Liver (tissue), 9 donors: ENCODE results near the gene FAM216B. TPM values are rescaled to one million over a fixed set of nuclear protein-coding genes. Genes with fewer than 3 reads are reported as not detected.

Experiments used
- DNase-seq: peaks from one replicate; pipeline ENCODE4 v3.0.0-alpha.2; 2017; ENCODE audit warnings: low spot score
- H3K27ac ChIP-seq, 2 donors: one replicate each; pipeline ENCODE4 v1.7.0; 2013; ENCODE audit warnings: inconsistent platforms in 2 of 2, low read length in 2 of 2, control low read depth in 1 of 2, low read depth in 1 of 2, mild to moderate bottlenecking in 1 of 2
- H3K27me3 ChIP-seq, 4 donors: one replicate each; pipeline versions ENCODE4 v1.6.1 to v1.7.0; 2013; ENCODE audit warnings: low read length in 3 of 4, inconsistent platforms in 1 of 4, mild to moderate bottlenecking in 1 of 4, moderate library complexity in 1 of 4; ENCODE audit not compliant: control insufficient read depth in 4 of 4, insufficient read depth in 4 of 4
- H3K36me3 ChIP-seq, 4 donors: one replicate each; pipeline versions ENCODE4 v1.6.1 to v1.7.0; 2013; ENCODE audit warnings: low read length in 3 of 4, mild to moderate bottlenecking in 3 of 4, low read depth in 1 of 4, moderate library complexity in 1 of 4; ENCODE audit not compliant: control insufficient read depth in 4 of 4, insufficient read depth in 3 of 4
- H3K4me1 ChIP-seq, 4 donors: one replicate each; pipeline versions ENCODE4 v1.6.1 to v1.7.0; 2013; ENCODE audit warnings: low read length in 3 of 4, mild to moderate bottlenecking in 3 of 4, moderate library complexity in 1 of 4; ENCODE audit not compliant: control insufficient read depth in 4 of 4, insufficient read depth in 4 of 4
- H3K4me3 ChIP-seq, 3 donors: one replicate each; pipeline versions ENCODE4 v1.6.1 to v1.7.0; 2013; ENCODE audit warnings: low read length in 3 of 3, control low read depth in 1 of 3, low read depth in 1 of 3, mild to moderate bottlenecking in 1 of 3
- H3K9ac ChIP-seq, 2 donors: one replicate each; pipeline ENCODE4 v1.7.0; 2013; ENCODE audit warnings: low read length in 2 of 2, mild to moderate bottlenecking in 2 of 2, moderate library complexity in 2 of 2, control low read depth in 1 of 2, low read depth in 1 of 2
- H3K9me3 ChIP-seq, 4 donors: one replicate each; pipeline versions ENCODE4 v1.6.1 to v1.7.0; 2013; ENCODE audit warnings: low read length in 3 of 4; ENCODE audit not compliant: control insufficient read depth in 4 of 4
- EGR1 ChIP-seq, 2 donors: IDR thresholded peaks; 2 replicates each; pipeline ENCODE4 v1.6.1; 2016 to 2018; ENCODE audit warnings: antibody characterized with exemption in 2 of 2, low read depth in 2 of 2
- FOXA1 ChIP-seq: IDR thresholded peaks from 2 replicates; pipeline ENCODE4 v1.6.1; 2016; ENCODE audit warnings: antibody characterized with exemption
- FOXA2 ChIP-seq: IDR thresholded peaks from 2 replicates; pipeline ENCODE4 v1.6.1; 2016; ENCODE audit warnings: antibody characterized with exemption
- GABPA ChIP-seq, 2 donors: IDR thresholded peaks in 1 of 2; conservative IDR thresholded peaks in 1 of 2; 2 replicates each; pipeline ENCODE4 v1.6.1; 2016; ENCODE audit warnings: antibody characterized with exemption in 2 of 2, mild to moderate bottlenecking in 1 of 2, moderate library complexity in 1 of 2
- HNF4A ChIP-seq, 2 donors: conservative IDR thresholded peaks; 2 replicates each; pipeline ENCODE4 v1.6.1; 2016; ENCODE audit warnings: antibody characterized with exemption in 2 of 2, mild to moderate bottlenecking in 2 of 2
- HNF4G ChIP-seq: IDR thresholded peaks from 2 replicates; pipeline ENCODE4 v1.6.1; 2016; ENCODE audit warnings: antibody characterized with exemption
- JUND ChIP-seq, 2 donors: IDR thresholded peaks; 2 replicates each; pipeline ENCODE4 v1.6.1; 2016; ENCODE audit warnings: antibody characterized with exemption in 2 of 2
- NR2F2 ChIP-seq: IDR thresholded peaks from 2 replicates; pipeline ENCODE4 v1.6.1; 2016; ENCODE audit warnings: antibody characterized with exemption
- RAD21 ChIP-seq, 2 donors: IDR thresholded peaks; 2 replicates each; pipeline ENCODE4 v1.6.1; 2016; ENCODE audit warnings: antibody characterized with exemption in 2 of 2, mild to moderate bottlenecking in 2 of 2
- RXRA ChIP-seq, 2 donors: IDR thresholded peaks; 2 replicates each; pipeline ENCODE4 v1.6.1; 2017 to 2018; ENCODE audit warnings: antibody characterized with exemption in 2 of 2, mild to moderate bottlenecking in 1 of 2
- SP1 ChIP-seq: IDR thresholded peaks from 2 replicates; pipeline ENCODE4 v1.6.1; 2018; ENCODE audit warnings: antibody characterized with exemption, mild to moderate bottlenecking
- TAF1 ChIP-seq: conservative IDR thresholded peaks from 2 replicates; pipeline ENCODE4 v1.6.1; 2016; ENCODE audit warnings: antibody characterized with exemption, mild to moderate bottlenecking
- YY1 ChIP-seq: IDR thresholded peaks from 2 replicates; pipeline ENCODE4 v1.6.1; 2016; ENCODE audit warnings: antibody characterized with exemption, mild to moderate bottlenecking
- WGBS: extraction: QIAGEN DNeasy Blood & Tissue Kit; methylation state at CpG from one replicate; pipeline ENCODE4 v1.1.7; 2013; 5-methylcytosine and 5-hydroxymethylcytosine counted together
- polyA plus RNA-seq, 2 donors: library from polyadenylated mRNA; stranded (reverse) in 1 of 2; unstranded in 1 of 2; fragments of 200-250 nt in 1 of 2; fragments of >200 nt in 1 of 2; fragmentation: Nextera tagmentation in 1 of 2; extraction: Ambion mirVana in 1 of 2; gene quantifications; one replicate each; pipeline versions ENCODE4 v1.2.1 to v1.2.3, GENCODE V29; 2013 to 2015
- total RNA-seq, 2 donors: library from RNA; depleted of rRNA; stranded (reverse); fragments of >200 nt; gene quantifications; one replicate each; pipeline ENCODE4 v1.2.3, GENCODE V29; 2014
- TF ChIP-seq, protein P1 (sequence below): fragments of 150-350 bp; IDR thresholded peaks from 2 replicates; pipeline ENCODE4 v1.5.1; 2017; ENCODE audit warnings: improper control_type of control experiment, low read depth, low read length; ENCODE audit not compliant: missing input control
- TF ChIP-seq, protein P2 (sequence below): IDR thresholded peaks from 2 replicates; pipeline ENCODE4 v1.6.1; 2016; ENCODE audit warnings: antibody characterized with exemption, mild to moderate bottlenecking
- TF ChIP-seq, protein P3 (sequence below): IDR thresholded peaks from 2 replicates; pipeline ENCODE4 v1.6.1; 2016; ENCODE audit warnings: antibody characterized with exemption
- donor health status: healthy.
- donor health status: healthy.
- donor health status: healthy.
- donor health status: healthy.
- donor health status: healthy.

Gene FAM216B
- total and polyA plus RNA-seq, 4 donors = not detected

DNA sequence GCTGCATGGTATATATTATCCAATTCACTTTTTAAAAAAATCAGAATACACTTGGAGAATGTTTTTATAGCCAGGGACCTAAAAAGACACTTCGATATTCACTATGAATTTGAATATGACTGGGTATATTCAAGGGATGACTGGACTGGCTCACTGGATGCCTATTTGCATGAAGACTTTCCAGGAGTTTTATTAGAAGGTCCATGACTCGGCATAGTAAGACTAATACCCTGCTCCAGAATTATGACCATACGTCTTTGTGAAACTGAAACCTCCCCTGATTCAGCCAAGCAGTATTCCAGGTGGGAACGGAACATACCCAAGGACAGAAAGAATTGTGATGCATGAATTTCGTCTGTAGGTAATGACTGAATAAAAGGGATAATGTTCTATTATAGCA lies 3.9 kb upstream of the FAM216B start:
- no peaks in the 10 kb centered on the region for H3K4me1 ChIP-seq
- DNase-seq = no peak
- no peak overlapping the region for H3K9ac ChIP-seq
- 86% methylated on average over 5 of the region's 5 CpGs for WGBS
- H3K27ac ChIP-seq = no peak overlapping the region
- no peaks in the 10 kb centered on the region for H3K36me3 ChIP-seq
- H3K9me3 ChIP-seq = no peaks in the 10 kb centered on the region
- no peak for TF ChIP-seq EGR1 (IDR thresholded peaks at IDR 0.05; ENCODE audit: low read depth in 2 of 2)
- no peak for TF ChIP-seq RAD21 (IDR thresholded peaks at IDR 0.05)
- no peak for TF ChIP-seq RXRA (IDR thresholded peaks at IDR 0.05)
- TF ChIP-seq FOXA2 = no peak
- TF ChIP-seq, protein P1, sequence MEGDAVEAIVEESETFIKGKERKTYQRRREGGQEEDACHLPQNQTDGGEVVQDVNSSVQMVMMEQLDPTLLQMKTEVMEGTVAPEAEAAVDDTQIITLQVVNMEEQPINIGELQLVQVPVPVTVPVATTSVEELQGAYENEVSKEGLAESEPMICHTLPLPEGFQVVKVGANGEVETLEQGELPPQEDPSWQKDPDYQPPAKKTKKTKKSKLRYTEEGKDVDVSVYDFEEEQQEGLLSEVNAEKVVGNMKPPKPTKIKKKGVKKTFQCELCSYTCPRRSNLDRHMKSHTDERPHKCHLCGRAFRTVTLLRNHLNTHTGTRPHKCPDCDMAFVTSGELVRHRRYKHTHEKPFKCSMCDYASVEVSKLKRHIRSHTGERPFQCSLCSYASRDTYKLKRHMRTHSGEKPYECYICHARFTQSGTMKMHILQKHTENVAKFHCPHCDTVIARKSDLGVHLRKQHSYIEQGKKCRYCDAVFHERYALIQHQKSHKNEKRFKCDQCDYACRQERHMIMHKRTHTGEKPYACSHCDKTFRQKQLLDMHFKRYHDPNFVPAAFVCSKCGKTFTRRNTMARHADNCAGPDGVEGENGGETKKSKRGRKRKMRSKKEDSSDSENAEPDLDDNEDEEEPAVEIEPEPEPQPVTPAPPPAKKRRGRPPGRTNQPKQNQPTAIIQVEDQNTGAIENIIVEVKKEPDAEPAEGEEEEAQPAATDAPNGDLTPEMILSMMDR = no peak
- TF ChIP-seq SP1 = no peak
- no peak for TF ChIP-seq NR2F2
- TF ChIP-seq, protein P2, sequence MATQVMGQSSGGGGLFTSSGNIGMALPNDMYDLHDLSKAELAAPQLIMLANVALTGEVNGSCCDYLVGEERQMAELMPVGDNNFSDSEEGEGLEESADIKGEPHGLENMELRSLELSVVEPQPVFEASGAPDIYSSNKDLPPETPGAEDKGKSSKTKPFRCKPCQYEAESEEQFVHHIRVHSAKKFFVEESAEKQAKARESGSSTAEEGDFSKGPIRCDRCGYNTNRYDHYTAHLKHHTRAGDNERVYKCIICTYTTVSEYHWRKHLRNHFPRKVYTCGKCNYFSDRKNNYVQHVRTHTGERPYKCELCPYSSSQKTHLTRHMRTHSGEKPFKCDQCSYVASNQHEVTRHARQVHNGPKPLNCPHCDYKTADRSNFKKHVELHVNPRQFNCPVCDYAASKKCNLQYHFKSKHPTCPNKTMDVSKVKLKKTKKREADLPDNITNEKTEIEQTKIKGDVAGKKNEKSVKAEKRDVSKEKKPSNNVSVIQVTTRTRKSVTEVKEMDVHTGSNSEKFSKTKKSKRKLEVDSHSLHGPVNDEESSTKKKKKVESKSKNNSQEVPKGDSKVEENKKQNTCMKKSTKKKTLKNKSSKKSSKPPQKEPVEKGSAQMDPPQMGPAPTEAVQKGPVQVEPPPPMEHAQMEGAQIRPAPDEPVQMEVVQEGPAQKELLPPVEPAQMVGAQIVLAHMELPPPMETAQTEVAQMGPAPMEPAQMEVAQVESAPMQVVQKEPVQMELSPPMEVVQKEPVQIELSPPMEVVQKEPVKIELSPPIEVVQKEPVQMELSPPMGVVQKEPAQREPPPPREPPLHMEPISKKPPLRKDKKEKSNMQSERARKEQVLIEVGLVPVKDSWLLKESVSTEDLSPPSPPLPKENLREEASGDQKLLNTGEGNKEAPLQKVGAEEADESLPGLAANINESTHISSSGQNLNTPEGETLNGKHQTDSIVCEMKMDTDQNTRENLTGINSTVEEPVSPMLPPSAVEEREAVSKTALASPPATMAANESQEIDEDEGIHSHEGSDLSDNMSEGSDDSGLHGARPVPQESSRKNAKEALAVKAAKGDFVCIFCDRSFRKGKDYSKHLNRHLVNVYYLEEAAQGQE = no peak
- TF ChIP-seq JUND (IDR thresholded peaks at IDR 0.05) = no peak
- TF ChIP-seq, protein P3, sequence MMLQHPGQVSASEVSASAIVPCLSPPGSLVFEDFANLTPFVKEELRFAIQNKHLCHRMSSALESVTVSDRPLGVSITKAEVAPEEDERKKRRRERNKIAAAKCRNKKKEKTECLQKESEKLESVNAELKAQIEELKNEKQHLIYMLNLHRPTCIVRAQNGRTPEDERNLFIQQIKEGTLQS = no peak
- no peak for TF ChIP-seq HNF4A (conservative IDR thresholded peaks at IDR 0.05)
- no peak for TF ChIP-seq YY1
- no peak for TF ChIP-seq TAF1
- peaks cover 0 to 3% (median 0%) of the 10 kb centered on the region in 4 donors for H3K27me3 ChIP-seq
- H3K4me3 ChIP-seq = no peak overlapping the region

DNA sequence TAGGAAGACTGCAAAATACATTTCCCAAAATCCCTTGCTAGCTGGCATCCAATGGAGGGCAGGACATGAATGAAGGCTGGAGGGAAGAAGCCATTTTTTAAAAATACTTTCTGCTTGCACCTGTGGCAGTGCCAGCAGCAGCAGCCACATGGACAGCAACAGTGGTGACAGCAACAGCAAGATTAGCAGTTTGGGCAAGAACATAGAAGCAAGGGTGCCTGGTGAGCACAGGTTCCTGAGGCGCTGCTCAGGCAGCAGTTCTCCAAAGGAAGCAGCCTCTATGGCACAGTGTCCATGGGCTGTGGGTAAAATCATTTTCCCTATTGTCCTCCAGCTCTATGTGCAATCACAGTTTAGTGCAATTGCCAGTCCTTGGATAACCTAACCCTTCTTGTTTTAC lies 1.3 kb upstream of the FAM216B start:
- Histone ChIP-seq H3K4me3 (no peak overlapping the region), H3K9ac (no peak overlapping the region), H3K27ac (no peak overlapping the region), H3K4me1 (no peaks in the 10 kb centered on the region), H3K36me3 (no peaks in the 10 kb centered on the region), H3K27me3 (peaks cover 0 to 8% (median 0%) of the 10 kb centered on the region in 4 donors), H3K9me3 (no peaks in the 10 kb centered on the region)
- TF ChIP-seq EGR1 (IDR thresholded peaks at IDR 0.05; ENCODE audit: low read depth in 2 of 2) = no peak
- no peak for TF ChIP-seq RAD21 (IDR thresholded peaks at IDR 0.05)
- TF ChIP-seq HNF4G = no peak
- DNase-seq = no peak
- 88% methylated on average over 1 of the region's 1 CpG for WGBS

DNA sequence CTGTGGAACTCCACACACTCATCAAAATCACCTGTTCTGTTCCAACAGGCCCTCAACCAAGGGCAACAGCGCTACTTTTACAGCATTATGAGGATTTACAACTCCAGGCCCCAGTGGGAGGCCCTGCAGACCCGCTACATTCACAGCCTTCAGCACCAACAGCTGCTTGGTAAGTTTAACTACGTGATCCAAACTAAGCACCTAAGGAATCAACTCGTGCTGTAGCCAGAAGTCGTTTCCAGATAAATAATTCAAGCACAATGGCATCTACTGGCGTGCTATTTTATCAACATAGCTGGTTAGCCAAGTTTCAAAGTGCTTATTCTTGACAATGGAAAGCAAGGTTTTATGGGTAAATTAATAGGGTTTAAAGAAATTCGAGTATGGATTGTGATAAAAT lies 5.3 kb downstream of the FAM216B start:
- Histone ChIP-seq H3K4me1 (no peaks in the 10 kb centered on the region), H3K36me3 (no peaks in the 10 kb centered on the region), H3K27me3 (peaks cover 0 to 8% (median 0%) of the 10 kb centered on the region in 4 donors), H3K9ac (no peak overlapping the region), H3K4me3 (no peak overlapping the region), H3K27ac (no peak overlapping the region), H3K9me3 (peaks cover 0 to 6% (median 1%) of the 10 kb centered on the region in 4 donors)
- WGBS = 68% methylated on average over 7 of the region's 7 CpGs
- no peak for DNase-seq
- TF ChIP-seq, protein P2 = no peak
- TF ChIP-seq SP1 = no peak
- TF ChIP-seq JUND (IDR thresholded peaks at IDR 0.05) = no peak
- TF ChIP-seq, protein P1 = no peak
- TF ChIP-seq FOXA2 = no peak
- no peak for TF ChIP-seq TAF1
- no peak for TF ChIP-seq HNF4A (conservative IDR thresholded peaks at IDR 0.05)
- TF ChIP-seq FOXA1 = no peak
- no peak for TF ChIP-seq GABPA (IDR thresholded peaks at IDR 0.05 in 1 of 2, conservative IDR thresholded peaks at IDR 0.05 in 1 of 2)
- TF ChIP-seq RAD21 (IDR thresholded peaks at IDR 0.05) = no peak
